CD4-positive, alpha-beta T cell treated with Interleukin-4 for 1 hour (primary cell): ENCODE data around the gene EOLA1.
"Not testable (repeated sequence)": the region's sequence is repeated elsewhere in the genome, so short reads cannot be mapped to it uniquely, and the experiment has no call there.

Experiments
- DNase-seq, 2 donors: peaks; one replicate each; pipeline ENCODE4 v3.0.0-alpha.2; 2020 to 2022

Gene EOLA1

GRCh38 chrX:149515954-149516602, 24.7 kb upstream of the EOLA1 start:
- DNase-seq = no peak

- DNase-seq = no peak
Observed at GRCh38 chrX:149516604-149517003, 24.2 kb upstream of the EOLA1 start.

DNA sequence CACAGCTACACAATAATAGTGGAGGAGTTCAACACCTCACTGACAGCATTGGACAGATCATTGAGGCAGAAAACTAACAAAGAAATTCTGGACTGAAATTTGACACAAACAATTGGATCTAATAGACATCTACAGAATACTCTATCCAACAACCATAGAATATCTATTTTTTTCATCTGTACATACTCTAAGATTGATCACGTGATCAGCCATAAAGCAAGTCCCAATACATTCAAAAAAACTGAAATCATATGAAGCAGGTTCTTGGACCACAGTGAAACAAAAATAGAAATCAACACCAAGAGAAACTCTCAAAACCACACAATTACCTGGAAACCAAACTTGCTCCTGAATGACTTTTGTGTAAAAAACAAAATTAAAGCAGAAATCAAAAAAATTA, 23.5 kb upstream of the EOLA1 start:
- no peak for DNase-seq

DNA sequence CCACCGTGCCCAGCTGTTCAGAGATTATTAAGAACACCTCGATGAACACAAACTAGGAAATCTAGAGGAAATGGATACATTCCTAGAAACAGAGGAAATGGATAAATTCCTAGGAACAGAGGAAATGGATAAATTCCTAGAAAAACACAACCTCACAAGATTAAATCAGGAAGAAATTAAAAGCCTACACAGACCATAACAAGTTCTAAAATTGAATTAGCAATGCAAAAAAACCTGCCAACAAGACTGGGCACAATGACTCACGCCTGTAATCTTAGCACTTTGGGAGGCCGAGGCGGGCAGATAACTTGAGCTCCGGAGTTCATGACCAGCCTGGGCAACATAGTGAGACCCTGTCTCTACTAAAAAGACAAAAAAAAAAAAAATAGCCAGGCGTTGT, 22.6 kb upstream of the EOLA1 start:
- no peak for DNase-seq

GRCh38 chrX:149520636-149521277, 20.1 kb upstream of the EOLA1 start:
- DNase-seq = not testable (repeated sequence)

- DNase-seq = peak in 1 of 2 donors; percentile 58
Observed at GRCh38 chrX:149521438-149521837, 19.4 kb upstream of the EOLA1 start.

DNA sequence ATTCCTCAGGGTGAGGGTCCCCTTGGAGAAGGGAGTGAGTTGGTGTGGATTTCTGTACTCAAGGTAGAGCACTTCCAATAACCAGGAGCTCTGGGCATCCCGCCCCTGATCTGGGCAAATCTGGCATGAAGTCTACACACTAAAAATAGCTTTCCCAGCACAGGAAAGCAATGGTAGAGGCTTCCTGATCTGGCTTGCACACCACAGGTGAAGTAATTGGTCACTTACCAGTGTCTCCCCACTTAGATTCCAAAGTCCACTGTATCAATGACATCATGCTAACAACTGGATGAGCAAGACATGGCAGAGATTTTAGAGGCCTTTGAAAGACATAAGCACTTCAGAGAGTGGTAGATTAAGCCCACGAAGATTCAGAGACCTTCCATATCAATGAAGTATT, 17.9 kb upstream of the EOLA1 start:
- no peak for DNase-seq

- DNase-seq = peak; percentile 87 to 92
Observed at GRCh38 chrX:149525389-149525788, 15.4 kb upstream of the EOLA1 start.

GRCh38 chrX:149525903-149526302, 14.9 kb upstream of the EOLA1 start:
- peak; percentile 59 to 75 for DNase-seq

GRCh38 chrX:149526318-149527033, 14.3 kb upstream of the EOLA1 start:
- not testable (repeated sequence) for DNase-seq

DNA sequence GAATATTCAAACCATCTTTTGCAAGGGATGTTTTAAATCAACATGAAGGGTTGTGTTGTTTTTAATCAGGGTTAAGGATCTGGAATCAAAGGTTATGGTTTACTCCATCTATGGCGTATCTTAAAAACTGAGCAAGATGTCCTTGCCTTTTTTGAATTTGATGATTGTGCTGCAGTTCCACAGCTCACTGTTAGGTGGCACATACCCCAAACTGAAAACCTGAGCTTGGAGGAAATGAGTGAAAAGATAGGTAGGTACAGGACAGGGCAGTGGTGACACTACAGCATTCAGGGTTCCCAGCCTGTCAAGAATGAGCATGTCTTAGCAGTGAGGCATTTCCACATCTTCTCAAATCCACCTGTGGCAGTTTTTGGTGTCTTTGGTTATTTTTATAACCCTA, 13.1 kb upstream of the EOLA1 start:
- peak; percentile 62 to 77 for DNase-seq

DNA sequence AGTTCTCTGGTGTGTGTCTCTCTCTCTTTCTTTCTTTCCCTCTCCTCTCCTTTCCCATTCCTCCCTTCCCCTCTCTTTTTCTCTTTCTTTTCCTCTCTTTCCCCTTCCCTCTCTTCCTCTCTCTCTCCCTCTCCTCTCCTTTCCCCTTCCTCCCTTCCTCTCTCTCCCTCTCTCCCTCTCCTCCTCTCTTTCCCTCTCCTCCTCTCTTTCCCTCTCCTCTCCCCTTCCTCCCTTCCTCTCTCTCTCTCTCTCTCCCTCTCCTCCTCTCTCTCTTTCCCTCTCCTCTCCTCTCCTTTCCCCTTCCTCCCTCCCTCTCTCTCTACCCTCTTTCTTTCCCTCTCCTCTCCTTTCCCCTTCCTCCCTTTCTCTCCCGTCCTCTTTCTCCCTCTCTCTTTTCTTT, 12.4 kb upstream of the EOLA1 start:
- no peak for DNase-seq

DNA sequence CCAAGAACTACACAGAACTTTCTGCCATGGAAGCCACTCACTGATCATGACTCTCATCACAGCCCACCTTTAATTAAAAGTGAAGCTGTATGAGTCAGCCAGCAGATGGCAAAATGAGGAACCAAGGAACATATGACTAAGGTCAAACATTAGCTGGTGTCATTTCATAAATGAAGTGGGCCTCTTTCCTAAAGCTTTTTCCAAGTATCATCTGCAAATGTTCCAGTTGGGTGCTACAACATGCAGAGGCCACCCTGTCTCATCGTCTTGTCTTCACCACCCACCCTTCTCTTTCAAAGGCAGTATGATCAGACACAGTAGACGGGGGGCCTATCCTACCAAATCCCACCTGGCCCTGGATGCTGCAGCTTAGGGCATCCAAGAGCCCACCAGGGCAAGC, 9.2 kb upstream of the EOLA1 start:
- DNase-seq = no peak

- DNase-seq = not testable (repeated sequence)
Observed at GRCh38 chrX:149532868-149533267, 7.9 kb upstream of the EOLA1 start.

DNA sequence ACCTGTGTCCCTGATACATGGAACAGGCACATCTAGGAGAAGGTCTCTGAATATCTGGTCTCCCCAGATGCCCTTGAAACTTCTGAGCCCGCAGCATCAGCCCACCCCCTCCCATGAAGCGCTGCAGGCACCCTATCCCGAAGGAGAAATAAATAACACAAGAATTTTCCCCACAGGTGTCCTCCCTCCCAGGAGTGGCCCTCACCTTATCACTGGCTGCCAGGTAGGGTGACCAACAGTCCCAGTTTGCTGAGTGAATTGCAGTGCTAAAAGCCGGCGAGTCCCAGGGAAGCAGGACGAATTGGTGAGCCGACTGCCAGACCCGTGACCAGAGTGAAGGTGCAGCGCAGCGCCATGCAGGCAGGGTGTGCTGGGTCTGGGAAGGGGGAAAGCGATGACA, 6.8 kb upstream of the EOLA1 start:
- DNase-seq = not testable (repeated sequence)

GRCh38 chrX:149534926-149535602, 5.7 kb upstream of the EOLA1 start:
- DNase-seq = not testable (repeated sequence)

DNA sequence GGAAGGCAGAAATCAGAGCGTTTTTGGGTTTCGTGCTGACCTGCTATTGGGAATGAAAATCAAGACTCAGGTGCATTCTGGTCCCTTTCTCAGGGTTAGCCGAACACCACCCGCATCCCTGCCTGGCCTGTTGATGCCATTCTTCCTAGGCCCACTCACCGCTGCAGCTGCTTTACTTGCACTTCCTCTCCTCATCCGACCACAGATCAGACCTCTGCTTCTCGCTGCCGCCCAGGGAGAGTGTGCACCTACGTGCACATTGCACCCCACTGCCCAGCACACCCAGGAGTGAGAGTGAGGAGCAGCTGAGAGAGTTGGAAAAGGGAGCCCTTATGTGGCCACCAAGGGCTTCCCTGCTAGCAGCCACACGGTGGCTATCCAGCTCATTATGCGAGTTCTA, 3.3 kb upstream of the EOLA1 start:
- not testable (repeated sequence) for DNase-seq

- peak; percentile 94 to 95 for DNase-seq
Observed at GRCh38 chrX:149539283-149540130, 1.3 kb upstream of the EOLA1 start.

GRCh38 chrX:149540131-149540620, 636 bp upstream of the EOLA1 start:
- peak; percentile 92 to 94 for DNase-seq

- DNase-seq = no peak
Observed at GRCh38 chrX:149541521-149542047, 772 bp downstream of the EOLA1 start.

- not testable (repeated sequence) for DNase-seq
Observed at GRCh38 chrX:149545545-149546543, 5.0 kb downstream of the EOLA1 start.
